Inferior parietal cortex (tissue), 1 donor: ENCODE data around the gene DRG2.
A peak's percentile ranks its signal among the peaks of the same experiment; 100 is the strongest.

Experiments used
- DNase-seq: peaks from one replicate; pipeline ENCODE4 v3.0.0-alpha.2; 2016; ENCODE audit errors: extremely low spot score

Gene DRG2

GRCh38 chr17:18076936-18077335 lies 10.8 kb upstream of the DRG2 start:
- no peak for DNase-seq

GRCh38 chr17:18079543-18079942 lies 8.2 kb upstream of the DRG2 start:
- no peak for DNase-seq

- no peak for DNase-seq
These were observed 3.5 kb upstream of the DRG2 start for GRCh38 chr17:18084256-18084655.

GRCh38 chr17:18089613-18090012 lies 1.9 kb downstream of the DRG2 start:
- DNase-seq, result no peak

- DNase-seq, result peak; percentile 10
These were observed 6.1 kb downstream of the DRG2 start for GRCh38 chr17:18093616-18094408.

- no peak for DNase-seq
These were observed 6.7 kb downstream of the DRG2 start for GRCh38 chr17:18094409-18094807.

- no peak for DNase-seq
These were observed 11.8 kb downstream of the DRG2 start for GRCh38 chr17:18099516-18099915.

GRCh38 chr17:18100616-18101015 lies 12.9 kb downstream of the DRG2 start:
- no peak for DNase-seq

GRCh38 chr17:18101828-18102227 lies 14.1 kb downstream of the DRG2 start:
- no peak for DNase-seq

GRCh38 chr17:18102640-18103039 lies 14.9 kb downstream of the DRG2 start:
- no peak for DNase-seq

GRCh38 chr17:18105027-18105426 lies 17.3 kb downstream of the DRG2 start:
- DNase-seq, result no peak

- DNase-seq, result no peak
These were observed 17.8 kb downstream of the DRG2 start for GRCh38 chr17:18105595-18105994.

GRCh38 chr17:18106211-18106610 lies 18.5 kb downstream of the DRG2 start:
- no peak for DNase-seq

GRCh38 chr17:18107061-18107790 lies 19.5 kb downstream of the DRG2 start:
- no peak for DNase-seq

- no peak for DNase-seq
These were observed 20.2 kb downstream of the DRG2 start for GRCh38 chr17:18107971-18108370.

- no peak for DNase-seq
These were observed 20.9 kb downstream of the DRG2 start, which contains the start of gene MYO15A for GRCh38 chr17:18108401-18109312. Gene MYO15A (plus strand): TSS chr17:18108756. CDS start chr17:18118801, 10,045 bp downstream.

GRCh38 chr17:18109935-18110485 lies 22.3 kb downstream of the DRG2 start:
- no peak for DNase-seq

- no peak for DNase-seq
These were observed 22.9 kb downstream of the DRG2 start for GRCh38 chr17:18110636-18111145.

- DNase-seq, result no peak
These were observed 23.7 kb downstream of the DRG2 start for GRCh38 chr17:18111330-18111971.

GRCh38 chr17:18115517-18115916 lies 27.8 kb downstream of the DRG2 start:
- DNase-seq, result no peak

GRCh38 chr17:18116078-18116477 lies 28.3 kb downstream of the DRG2 start:
- DNase-seq, result no peak
